Measurements from ENCODE around the gene PRKCD.

GRCh38 chr3:53186726-53187125 is 25.7 kb downstream of the PRKCD start:
- TF ChIP-seq CTCF (IDR thresholded peaks at IDR 0.05): no peak
- no peak for TF ChIP-seq POLR2A (IDR thresholded peaks at IDR 0.05)

Measured in lower leg skin (tissue), 3 donors.